HepG2 (cell line): ENCODE measurements around the gene ELOVL2. TPM values are rescaled to one million over a fixed set of nuclear protein-coding genes. Genes with fewer than 3 reads are reported as not detected.

ENCODE experiments used
- BRCA1 ChIP-seq: sonication (generic); formaldehyde crosslinking; IDR thresholded peaks from 2 replicates; pipeline ENCODE4 v1.4.0; 2020; ENCODE audit warnings: missing genetic modification reagents
- CENPBD1 ChIP-seq: sonication (generic); formaldehyde crosslinking; IDR thresholded peaks from 2 replicates; pipeline ENCODE4 v1.8.0; 2022; ENCODE audit warnings: missing genetic modification reagents, low read depth, mild to moderate bottlenecking, borderline replicate concordance
- ERF ChIP-seq: IDR thresholded peaks from 2 replicates; pipeline ENCODE4 v1.6.1; 2018; ENCODE audit warnings: missing biosample characterization, missing genetic modification reagents
- GATAD1 ChIP-seq: IDR thresholded peaks from 2 replicates; pipeline ENCODE4 v1.6.1; 2016; ENCODE audit warnings: missing genetic modification reagents, missing compliant biosample characterization
- HNRNPH1 ChIP-seq: fragments of 200-400 bp; formaldehyde crosslinking; optimal IDR thresholded peaks from 2 replicates; pipeline ENCODE3; 2017; ENCODE audit warnings: mild to moderate bottlenecking, low read depth, low read length
- HOMEZ ChIP-seq: IDR thresholded peaks from 2 replicates; pipeline ENCODE4 v1.6.1; 2016; ENCODE audit warnings: low read depth
- MAZ ChIP-seq, 2 experiments: sonication (generic) in 1 of 2; formaldehyde crosslinking in 1 of 2; IDR thresholded peaks; 2 replicates each; pipeline versions ENCODE4 v1.5.0 to v1.6.1; 2012 to 2020; ENCODE audit warnings: low read depth in 2 of 2, mild to moderate bottlenecking in 2 of 2, borderline replicate concordance in 1 of 2, improper control_type of control experiment in 1 of 2, low read length in 1 of 2, missing genetic modification reagents in 1 of 2, moderate library complexity in 1 of 2
- MEIS2 ChIP-seq: sonication (generic); formaldehyde crosslinking; IDR thresholded peaks from 2 replicates; pipeline ENCODE4 v1.9.0; 2021; ENCODE audit warnings: mild to moderate bottlenecking, missing genetic modification reagents
- NR2F6 ChIP-seq, 2 experiments: IDR thresholded peaks; 2 replicates each; pipeline ENCODE4 v1.6.1; 2016; ENCODE audit warnings: antibody characterized with exemption in 1 of 2, mild to moderate bottlenecking in 1 of 2
- RAD21 ChIP-seq: fragments of 450-650 bp; formaldehyde crosslinking; IDR thresholded peaks from 2 replicates; pipeline ENCODE4 v1.5.0; 2020; ENCODE audit warnings: mild to moderate bottlenecking
- RARA ChIP-seq: IDR thresholded peaks from 2 replicates; pipeline ENCODE4 v1.6.1; 2016; ENCODE audit warnings: missing genetic modification reagents, missing compliant biosample characterization
- SNAPC2 ChIP-seq: sonication (generic); formaldehyde crosslinking; IDR thresholded peaks from 2 replicates; pipeline ENCODE4 v1.8.1; 2022; ENCODE audit warnings: mild to moderate bottlenecking, missing genetic modification reagents
- TGIF2 ChIP-seq: IDR thresholded peaks from 2 replicates; pipeline ENCODE4 v1.6.1; 2016; ENCODE audit warnings: control low read depth, missing compliant biosample characterization
- ZFP90 ChIP-seq: sonication (generic); formaldehyde crosslinking; IDR thresholded peaks from 2 replicates; pipeline ENCODE4 v1.8.0; 2022; ENCODE audit warnings: missing genetic modification reagents, mild to moderate bottlenecking, inconsistent platforms, borderline replicate concordance
- ZNF121 ChIP-seq: sonication (generic); formaldehyde crosslinking; IDR thresholded peaks from 2 replicates; pipeline ENCODE4 v1.5.0; 2020; ENCODE audit warnings: mild to moderate bottlenecking, missing genetic modification reagents
- ZNF615 ChIP-seq: sonication (generic); formaldehyde crosslinking; IDR thresholded peaks from 2 replicates; pipeline ENCODE4 v1.5.0; 2020; ENCODE audit warnings: mild to moderate bottlenecking, missing genetic modification reagents, borderline replicate concordance
- ZNF616 ChIP-seq: sonication (generic); formaldehyde crosslinking; IDR thresholded peaks from 2 replicates; pipeline ENCODE4 v1.5.0; 2020; ENCODE audit warnings: low read depth, mild to moderate bottlenecking, missing genetic modification reagents
- ZNF800 ChIP-seq: sonication (generic); formaldehyde crosslinking; IDR thresholded peaks from 2 replicates; pipeline ENCODE4 v1.4.0; 2020; ENCODE audit warnings: missing genetic modification reagents
- ZSCAN31 ChIP-seq: sonication (generic); formaldehyde crosslinking; IDR thresholded peaks from 2 replicates; pipeline ENCODE4 v1.5.0; 2020; ENCODE audit warnings: low read depth, mild to moderate bottlenecking, missing genetic modification reagents
- polyA plus RNA-seq, 8 experiments: library from polyadenylated mRNA; depleted of rRNA in 3 of 8; stranded (reverse) in 7 of 8; unstranded in 1 of 8; fragments of >200 nt; fragmentation: Illumina TruSeq in 4 of 8; extraction: Trizol in 4 of 8; gene quantifications; 2 replicates each; pipeline versions ENCODE4 v1.2.1 to v1.2.3, GENCODE V29; 2011 to 2016; ENCODE audit warnings: low read depth in 4 of 8, missing spikeins in 1 of 8, mixed read lengths in 1 of 8; ENCODE audit not compliant: insufficient read depth in 1 of 8
- total RNA-seq, 5 experiments: library from RNA; depleted of rRNA; stranded (reverse); fragments of >200 nt; fragmentation: Illumina TruSeq; extraction: Trizol; gene quantifications; 2 replicates each; pipeline ENCODE4 v1.2.3, GENCODE V29; 2016; ENCODE audit warnings: low read depth in 1 of 5
- TF ChIP-seq, protein P1 (sequence below): sonication (generic); formaldehyde crosslinking; IDR thresholded peaks from 2 replicates; pipeline ENCODE4 v1.5.1; 2020; ENCODE audit warnings: mild to moderate bottlenecking, missing genetic modification reagents
- TF ChIP-seq, protein P2 (sequence below): sonication (generic); formaldehyde crosslinking; IDR thresholded peaks from 2 replicates; pipeline ENCODE4 v1.9.0; 2022; ENCODE audit warnings: missing genetic modification reagents, mild to moderate bottlenecking, borderline replicate concordance

Gene ELOVL2
- total and polyA plus RNA-seq, 2 of the 13 experiments (the other 11 are each of a cell fraction or from before 2014, with no cell fraction given): 43.6 to 65.4 TPM

DNA sequence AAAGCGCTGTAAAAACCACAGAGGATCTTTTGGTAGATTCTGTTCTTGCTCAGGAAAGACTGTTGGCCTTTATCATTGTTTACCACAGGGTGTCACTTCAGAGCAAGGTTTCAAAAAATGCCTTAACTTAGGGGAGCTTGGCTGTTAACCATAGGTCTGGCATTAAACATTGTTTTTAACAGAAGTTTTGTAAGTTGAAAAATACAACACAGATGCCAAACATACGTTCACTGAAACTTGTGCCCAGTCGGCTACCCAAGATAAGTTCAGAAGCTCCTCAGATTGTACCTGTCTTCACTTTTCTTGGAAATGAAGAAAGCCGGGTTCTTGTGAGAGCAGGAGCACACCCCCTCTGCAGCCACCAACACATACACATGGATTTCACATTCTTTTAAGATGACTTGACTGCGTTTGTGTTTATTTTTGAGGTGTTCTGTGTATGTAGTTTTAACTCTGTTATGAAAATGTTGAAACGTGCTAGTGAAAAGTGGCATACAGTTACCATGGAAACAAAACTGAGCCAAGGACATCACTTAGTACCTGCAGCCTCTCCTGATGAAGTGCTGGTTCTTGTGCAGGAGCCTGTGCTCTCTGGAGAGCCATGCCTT, 92.3 kb downstream of the ELOVL2 start (continued):
- TF ChIP-seq ERF (CRISPR knock-in tag) (peak; percentile 35; the same call in 1 of the 2 replicates), NR2F6 (IDR thresholded peaks at IDR 0.05) (no peak), NR2F6 (CRISPR knock-in tag; IDR thresholded peaks at IDR 0.05) (no peak), ZSCAN31 (CRISPR knock-in tag) (no peak), MAZ (IDR thresholded peaks at IDR 0.05; ENCODE audit: borderline replicate concordance, low read depth, low read length) (0 out of 2 replicates have a peak, but pooled peaks have one; percentile 17), MAZ (CRISPR knock-in tag; IDR thresholded peaks at IDR 0.05; ENCODE audit: low read depth) (no peak), SNAPC2 (CRISPR knock-in tag) (no peak), ZNF121 (no peak), RARA (CRISPR knock-in tag) (0 out of 2 replicates have a peak, but pooled peaks have one; percentile 19), CENPBD1 (CRISPR knock-in tag) (no peak), TGIF2 (CRISPR knock-in tag) (no peak), ZNF615 (CRISPR knock-in tag) (no peak), BRCA1 (CRISPR knock-in tag) (no peak), HNRNPH1 (no peak), ZNF616 (CRISPR knock-in tag) (no peak), RAD21 (CRISPR knock-in tag) (peak; percentile 89), GATAD1 (CRISPR knock-in tag) (0 out of 2 replicates have a peak, but pooled peaks have one; percentile 29), ZNF800 (CRISPR knock-in tag) (peak; percentile 58; the same call in 1 of the 2 replicates), HOMEZ (CRISPR knock-in tag) (peak; percentile 13; the same call in 1 of the 2 replicates), MEIS2 (CRISPR knock-in tag) (no peak), ZFP90 (CRISPR knock-in tag) (no peak)
- TF ChIP-seq, protein P1, sequence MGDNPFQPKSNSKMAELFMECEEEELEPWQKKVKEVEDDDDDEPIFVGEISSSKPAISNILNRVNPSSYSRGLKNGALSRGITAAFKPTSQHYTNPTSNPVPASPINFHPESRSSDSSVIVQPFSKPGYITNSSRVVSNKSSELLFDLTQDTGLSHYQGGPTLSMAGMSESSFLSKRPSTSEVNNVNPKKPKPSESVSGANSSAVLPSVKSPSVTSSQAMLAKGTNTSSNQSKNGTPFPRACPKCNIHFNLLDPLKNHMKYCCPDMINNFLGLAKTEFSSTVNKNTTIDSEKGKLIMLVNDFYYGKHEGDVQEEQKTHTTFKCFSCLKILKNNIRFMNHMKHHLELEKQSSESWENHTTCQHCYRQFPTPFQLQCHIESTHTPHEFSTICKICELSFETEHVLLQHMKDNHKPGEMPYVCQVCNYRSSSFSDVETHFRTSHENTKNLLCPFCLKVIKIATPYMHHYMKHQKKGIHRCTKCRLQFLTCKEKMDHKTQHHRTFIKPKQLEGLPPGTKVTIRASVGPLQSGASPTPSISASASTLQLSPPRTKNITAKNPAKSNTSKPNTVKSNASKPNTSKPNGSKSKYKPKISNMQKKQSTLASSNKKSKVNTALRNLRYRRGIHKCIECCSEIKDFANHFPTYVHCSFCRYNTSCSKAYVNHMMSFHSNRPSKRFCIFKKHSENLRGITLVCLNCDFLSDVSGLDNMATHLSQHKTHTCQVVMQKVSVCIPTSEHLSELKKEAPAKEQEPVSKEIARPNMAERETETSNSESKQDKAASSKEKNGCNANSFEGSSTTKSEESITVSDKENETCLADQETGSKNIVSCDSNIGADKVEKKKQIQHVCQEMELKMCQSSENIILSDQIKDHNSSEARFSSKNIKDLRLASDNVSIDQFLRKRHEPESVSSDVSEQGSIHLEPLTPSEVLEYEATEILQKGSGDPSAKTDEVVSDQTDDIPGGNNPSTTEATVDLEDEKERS: peak; percentile 43; the same call in 1 of the 2 replicates
- TF ChIP-seq, protein P2, sequence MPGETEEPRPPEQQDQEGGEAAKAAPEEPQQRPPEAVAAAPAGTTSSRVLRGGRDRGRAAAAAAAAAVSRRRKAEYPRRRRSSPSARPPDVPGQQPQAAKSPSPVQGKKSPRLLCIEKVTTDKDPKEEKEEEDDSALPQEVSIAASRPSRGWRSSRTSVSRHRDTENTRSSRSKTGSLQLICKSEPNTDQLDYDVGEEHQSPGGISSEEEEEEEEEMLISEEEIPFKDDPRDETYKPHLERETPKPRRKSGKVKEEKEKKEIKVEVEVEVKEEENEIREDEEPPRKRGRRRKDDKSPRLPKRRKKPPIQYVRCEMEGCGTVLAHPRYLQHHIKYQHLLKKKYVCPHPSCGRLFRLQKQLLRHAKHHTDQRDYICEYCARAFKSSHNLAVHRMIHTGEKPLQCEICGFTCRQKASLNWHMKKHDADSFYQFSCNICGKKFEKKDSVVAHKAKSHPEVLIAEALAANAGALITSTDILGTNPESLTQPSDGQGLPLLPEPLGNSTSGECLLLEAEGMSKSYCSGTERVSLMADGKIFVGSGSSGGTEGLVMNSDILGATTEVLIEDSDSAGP (CRISPR knock-in tag): no peak
